Stimulated activated CD4-positive, alpha-beta T cell treated with anti-CD3 and anti-CD28 coated beads, Interleukin-15, amount 100 ng/mL, for 48 hours (primary cell): ENCODE results near the gene HIC2.
"Not testable (repeated sequence)": the region's sequence is repeated elsewhere in the genome, so short reads cannot be mapped to it uniquely, and the experiment has no call there.

Source experiments
- DNase-seq, 2 donors: peaks; one replicate each; pipeline ENCODE4 v3.0.0-alpha.2; 2020; ENCODE audit warnings: low read depth in 2 of 2

HIC2 gene

DNA sequence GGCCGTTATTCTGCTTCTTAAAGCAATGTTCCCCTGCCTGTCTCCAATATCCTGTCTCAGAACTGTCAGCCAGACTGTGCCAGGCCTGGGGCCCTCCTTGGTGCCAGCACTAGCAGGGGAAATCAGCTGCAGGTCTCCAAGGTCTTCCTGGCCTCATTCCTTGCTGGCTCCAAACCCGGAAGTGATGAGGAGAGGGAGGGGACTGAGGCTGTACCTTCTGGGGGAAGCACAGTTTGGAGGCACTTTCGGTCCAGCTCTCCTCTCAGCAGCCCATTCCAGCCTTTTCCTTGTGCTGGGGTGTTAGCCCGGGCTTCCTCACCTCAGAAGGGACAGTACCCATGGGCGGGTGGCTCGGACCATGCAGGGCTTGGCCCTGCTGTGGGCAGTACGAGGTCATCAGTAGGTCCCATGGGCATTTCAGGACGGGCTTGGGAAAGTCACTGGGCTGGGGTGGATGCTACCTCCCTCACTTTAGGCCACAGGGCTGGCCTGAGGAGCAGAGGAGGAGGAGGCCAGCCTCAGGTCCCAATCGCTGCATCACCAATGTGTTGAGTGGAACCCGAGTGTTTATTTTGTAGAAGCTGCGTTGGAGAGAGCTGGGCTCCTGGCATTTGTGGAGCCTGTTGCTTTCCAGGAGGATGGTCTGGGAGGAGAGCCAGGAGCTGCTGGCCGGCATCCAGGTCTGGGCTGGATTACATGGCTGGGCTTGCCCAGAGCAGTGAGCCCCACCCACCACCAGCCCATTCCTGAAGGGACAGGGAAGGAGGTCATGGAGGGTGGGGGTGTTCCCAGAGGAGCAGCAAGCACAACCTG lies 19.0 kb downstream of the HIC2 start:
- not testable (repeated sequence) for DNase-seq

DNA sequence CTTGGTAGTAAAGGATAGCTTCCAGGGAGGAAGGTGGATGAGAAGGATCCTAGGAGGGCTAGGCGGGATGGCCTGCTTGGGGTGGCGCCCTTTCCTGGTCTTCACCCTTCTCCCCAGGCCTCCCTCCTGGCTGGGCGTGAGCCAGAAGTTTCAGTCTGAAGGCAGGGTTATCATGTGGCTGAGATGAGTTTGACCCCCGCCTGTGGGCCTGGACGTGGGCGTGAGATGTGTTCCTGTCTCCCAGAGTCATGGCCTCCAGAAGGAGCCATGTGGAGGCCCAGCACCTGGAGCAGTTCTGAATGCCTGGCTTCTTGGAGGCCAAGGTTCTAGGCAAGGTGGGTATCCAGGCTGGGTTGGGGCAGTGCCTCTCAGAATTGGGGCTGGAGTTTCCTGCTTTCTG lies 20.8 kb downstream of the HIC2 start:
- DNase-seq = not testable (repeated sequence)

DNA sequence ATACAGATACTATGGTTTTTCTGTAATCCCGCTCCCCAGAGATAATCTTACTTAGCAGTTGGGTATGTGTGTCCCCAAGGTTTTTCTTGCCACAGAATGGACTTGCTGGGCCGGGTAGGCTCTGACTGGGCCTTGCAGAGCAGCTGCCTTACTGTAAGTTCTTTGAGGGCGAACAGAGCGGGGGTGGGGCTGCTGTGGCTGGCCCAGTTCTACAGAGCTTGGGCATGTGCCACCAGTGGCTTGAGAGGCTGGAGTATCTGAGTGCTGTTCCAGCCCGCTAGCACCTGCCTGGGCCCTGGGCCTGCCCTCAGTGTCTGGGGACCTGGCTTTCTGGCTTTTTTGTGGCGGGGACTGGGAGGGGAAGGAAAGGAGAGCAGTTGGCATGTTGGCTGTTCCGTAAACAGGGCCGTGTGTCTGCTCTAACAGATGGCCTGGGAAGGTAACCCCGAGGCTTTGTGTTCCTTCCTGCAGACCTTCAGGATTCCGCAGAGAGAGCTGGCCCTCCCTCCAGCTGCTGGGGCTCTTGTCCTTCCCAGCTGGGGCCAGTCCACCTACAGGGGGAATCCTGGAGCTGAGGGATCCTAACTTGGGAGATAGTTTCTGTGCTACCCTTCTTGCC lies 23.0 kb downstream of the HIC2 start:
- DNase-seq = not testable (repeated sequence)

DNA sequence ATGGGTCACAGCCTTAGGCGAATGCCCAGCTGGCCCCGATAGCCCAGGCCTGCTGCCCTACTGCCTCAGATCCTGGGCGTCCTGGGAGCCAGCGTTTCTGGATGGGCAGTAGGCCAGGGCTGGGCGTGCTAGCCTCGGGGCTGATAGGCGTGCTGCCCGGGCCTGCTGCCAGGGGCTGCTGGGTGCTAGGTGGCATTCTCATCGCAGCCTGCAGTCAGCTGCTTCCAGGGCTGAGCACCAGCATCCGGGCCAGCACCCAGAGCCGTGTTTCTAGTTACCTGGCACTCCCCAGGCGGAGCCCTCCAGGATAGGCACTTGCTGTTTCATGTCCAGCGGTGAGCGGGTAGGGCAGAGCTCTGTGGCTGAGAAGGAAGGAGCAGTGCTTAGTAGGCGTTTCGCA lies 23.5 kb downstream of the HIC2 start:
- not testable (repeated sequence) for DNase-seq

DNA sequence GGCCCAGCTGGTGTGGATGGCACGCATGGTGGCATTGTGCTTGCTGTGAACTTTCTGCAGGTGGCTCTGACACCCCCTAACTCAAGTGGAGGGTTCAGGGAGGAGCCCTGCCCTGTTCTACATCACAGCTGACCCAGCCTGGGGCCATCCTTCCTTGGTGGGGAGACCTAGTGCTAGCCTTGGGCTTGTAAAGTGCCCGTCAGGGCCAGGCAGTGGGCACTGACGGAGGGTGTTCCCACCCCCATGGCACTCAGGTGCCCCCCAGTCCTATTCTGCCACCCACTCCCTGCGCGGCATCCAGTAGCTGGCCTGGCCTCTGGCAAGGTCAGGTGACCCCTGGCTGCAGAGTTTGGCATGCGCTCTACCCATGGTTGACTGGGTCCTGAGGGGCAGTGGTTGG lies 24.0 kb downstream of the HIC2 start:
- not testable (repeated sequence) for DNase-seq

DNA sequence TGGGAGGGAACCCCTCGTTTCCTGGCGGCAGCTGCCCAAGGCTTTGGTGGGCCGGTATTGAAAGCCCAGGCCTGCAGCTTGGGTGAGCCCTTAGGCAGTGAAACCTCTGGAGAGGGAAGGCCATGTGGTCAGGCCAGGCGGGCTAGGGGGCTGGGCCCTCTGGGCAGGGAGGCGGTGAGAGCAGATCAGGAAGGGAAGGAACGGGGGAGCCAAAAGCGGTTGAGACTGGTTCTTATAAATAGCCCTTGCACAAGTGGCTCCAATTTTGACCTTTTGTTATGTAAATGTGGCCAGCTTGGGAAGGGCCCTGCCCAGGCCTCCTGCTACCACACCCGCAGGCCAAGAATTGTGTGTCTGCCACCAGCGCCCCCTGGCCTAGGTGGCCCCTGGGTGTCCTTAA lies 25.0 kb downstream of the HIC2 start:
- DNase-seq = not testable (repeated sequence)

DNA sequence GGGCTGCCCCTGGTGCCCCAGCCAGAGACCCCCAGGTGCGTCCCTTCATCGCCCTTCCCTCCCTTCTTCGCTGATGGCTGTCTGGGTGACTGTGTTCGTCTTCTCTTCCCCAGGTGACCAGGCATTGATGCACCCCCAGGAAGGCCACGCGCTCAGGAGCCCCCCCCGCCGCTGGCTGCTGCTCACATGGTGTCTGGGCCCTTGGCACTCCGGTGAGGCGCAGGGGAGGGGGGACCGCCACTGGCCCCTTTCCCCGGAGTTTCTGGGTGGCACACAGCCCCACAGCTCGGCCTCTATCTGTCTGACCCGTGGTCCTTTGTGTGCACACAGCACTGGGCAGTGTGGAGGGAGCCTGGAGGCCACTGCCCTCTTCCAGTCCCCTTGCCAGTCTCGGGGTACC lies 25.5 kb downstream of the HIC2 start:
- not testable (repeated sequence) for DNase-seq

DNA sequence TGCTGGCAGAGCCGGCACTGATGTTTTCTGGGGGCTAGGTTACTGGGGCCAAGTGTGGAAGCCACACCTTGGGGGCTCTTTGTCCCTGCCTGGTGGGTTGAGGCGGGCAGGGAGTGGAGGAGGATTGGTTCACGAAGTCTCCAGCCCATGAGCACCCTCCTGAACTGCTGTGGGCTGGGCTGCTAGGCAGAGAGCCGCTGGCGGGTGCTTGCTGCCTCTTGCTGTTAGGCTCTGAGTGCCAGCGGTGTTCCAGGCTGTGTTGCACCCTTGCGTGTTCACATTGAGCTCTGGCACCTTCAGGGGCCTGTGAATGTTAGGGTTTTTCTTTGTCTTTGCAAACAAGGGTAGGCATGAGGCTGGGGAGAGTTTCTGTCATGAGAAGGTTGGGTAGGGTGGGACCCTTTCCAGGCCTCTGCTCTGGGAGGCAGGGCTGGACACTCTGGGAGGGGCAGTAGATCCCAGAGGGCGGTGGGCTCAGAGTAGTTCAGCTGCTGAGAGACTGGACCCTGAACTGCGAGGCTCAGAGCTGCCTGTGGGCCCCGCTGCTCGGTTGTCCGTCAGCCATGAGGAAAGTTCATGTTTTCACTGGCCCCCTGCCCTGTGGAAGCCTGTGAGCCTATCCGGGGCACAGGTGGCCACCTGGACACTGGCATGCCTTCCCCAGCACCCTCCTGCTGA lies 26.0 kb downstream of the HIC2 start:
- no peak for DNase-seq

DNA sequence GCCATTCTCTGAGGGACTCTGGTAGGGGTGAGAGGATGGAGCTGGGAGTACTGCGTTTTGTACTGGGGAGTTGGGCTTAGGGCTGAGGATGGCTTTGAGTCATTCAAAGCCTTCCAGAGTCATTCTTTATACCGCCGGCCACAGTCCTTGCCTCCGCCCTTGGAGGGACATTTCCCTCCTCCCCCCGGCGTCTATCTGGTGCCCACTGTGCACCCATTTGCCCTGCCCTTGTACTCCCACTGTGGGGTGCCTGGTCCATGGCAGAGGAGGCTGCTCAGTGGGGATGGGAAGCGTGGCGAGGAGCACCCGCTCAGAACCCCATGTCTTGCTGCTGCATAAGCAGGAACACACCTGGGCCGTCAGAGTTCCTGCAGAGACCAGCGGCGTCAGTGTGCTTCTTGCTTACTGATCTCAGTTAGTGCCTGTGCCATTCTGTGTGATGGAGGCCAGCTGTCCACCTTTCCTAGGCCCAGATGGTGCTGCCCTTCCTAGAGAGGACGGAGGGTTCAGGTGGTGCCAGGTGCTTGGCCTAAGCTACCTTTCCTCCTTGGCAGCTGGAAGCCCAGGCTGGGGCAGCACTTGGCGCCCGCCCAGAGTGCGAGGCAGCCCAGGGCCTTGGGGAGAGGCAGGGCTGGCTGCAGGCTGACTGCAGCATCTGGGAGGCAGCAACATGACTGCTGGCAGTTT lies 26.7 kb downstream of the HIC2 start:
- DNase-seq = no peak

DNA sequence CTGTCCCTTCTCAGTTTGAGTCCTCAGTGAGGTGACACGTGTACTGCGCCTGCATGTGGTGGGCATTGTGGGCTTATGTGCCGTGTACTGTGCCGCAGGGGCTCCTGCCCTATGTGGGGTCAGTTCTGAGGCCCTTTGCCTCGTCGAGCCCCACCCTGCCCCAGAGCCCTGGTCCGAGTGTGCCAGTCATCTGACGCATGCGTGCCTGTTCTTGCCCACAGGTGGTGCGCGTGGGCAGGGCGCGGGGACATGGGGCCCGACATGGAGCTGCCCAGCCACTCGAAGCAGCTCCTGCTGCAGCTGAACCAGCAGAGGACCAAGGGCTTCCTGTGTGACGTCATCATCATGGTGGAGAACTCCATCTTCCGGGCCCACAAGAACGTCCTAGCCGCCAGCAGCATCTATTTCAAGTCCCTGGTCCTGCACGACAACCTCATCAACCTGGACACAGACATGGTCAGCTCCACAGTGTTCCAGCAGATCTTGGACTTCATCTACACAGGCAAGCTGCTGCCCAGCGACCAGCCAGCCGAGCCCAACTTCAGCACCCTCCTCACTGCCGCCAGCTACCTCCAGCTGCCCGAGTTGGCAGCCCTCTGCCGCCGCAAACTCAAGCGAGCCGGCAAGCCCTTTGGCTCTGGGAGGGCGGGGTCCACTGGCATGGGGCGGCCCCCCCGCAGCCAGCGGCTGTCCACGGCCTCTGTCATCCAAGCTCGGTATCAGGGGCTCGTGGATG lies 27.7 kb downstream of the HIC2 start:
- DNase-seq = no peak

DNA sequence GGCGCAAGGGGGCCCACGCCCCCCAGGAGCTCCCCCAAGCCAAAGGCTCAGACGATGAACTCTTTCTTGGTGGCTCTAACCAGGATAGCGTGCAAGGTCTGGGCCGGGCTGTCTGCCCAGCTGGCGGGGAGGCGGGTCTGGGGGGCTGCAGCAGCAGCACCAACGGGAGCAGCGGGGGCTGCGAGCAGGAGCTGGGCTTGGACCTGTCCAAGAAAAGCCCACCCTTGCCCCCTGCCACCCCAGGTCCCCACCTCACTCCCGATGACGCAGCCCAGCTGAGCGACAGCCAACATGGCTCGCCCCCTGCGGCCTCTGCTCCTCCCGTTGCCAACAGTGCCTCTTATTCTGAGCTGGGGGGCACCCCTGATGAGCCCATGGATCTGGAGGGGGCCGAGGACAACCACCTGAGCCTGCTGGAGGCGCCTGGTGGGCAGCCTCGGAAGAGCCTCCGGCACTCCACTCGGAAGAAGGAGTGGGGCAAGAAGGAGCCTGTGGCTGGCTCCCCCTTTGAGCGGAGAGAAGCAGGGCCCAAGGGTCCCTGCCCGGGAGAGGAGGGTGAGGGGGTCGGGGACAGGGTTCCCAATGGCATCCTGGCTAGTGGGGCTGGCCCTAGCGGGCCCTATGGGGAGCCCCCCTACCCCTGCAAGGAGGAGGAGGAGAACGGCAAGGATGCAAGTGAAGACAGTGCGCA lies 28.4 kb downstream of the HIC2 start:
- no peak for DNase-seq

DNA sequence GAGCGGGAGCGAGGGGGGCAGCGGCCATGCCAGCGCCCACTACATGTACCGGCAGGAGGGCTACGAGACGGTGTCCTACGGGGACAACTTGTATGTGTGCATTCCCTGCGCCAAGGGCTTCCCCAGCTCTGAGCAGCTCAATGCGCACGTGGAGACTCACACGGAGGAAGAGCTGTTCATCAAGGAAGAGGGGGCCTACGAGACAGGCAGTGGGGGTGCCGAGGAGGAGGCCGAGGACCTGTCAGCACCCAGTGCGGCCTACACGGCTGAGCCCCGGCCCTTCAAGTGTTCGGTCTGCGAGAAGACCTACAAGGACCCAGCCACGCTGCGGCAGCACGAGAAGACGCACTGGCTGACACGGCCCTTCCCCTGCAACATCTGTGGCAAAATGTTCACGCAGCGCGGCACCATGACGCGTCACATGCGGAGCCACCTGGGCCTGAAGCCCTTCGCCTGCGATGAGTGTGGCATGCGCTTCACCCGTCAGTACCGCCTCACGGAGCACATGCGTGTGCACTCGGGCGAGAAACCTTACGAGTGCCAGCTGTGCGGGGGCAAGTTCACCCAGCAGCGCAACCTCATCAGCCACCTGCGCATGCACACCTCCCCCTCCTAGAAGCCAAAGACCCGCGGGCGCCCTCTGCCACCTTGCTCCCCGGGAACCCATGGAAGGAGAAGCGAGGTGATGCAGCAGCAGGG lies 29.1 kb downstream of the HIC2 start:
- DNase-seq = no peak

DNA sequence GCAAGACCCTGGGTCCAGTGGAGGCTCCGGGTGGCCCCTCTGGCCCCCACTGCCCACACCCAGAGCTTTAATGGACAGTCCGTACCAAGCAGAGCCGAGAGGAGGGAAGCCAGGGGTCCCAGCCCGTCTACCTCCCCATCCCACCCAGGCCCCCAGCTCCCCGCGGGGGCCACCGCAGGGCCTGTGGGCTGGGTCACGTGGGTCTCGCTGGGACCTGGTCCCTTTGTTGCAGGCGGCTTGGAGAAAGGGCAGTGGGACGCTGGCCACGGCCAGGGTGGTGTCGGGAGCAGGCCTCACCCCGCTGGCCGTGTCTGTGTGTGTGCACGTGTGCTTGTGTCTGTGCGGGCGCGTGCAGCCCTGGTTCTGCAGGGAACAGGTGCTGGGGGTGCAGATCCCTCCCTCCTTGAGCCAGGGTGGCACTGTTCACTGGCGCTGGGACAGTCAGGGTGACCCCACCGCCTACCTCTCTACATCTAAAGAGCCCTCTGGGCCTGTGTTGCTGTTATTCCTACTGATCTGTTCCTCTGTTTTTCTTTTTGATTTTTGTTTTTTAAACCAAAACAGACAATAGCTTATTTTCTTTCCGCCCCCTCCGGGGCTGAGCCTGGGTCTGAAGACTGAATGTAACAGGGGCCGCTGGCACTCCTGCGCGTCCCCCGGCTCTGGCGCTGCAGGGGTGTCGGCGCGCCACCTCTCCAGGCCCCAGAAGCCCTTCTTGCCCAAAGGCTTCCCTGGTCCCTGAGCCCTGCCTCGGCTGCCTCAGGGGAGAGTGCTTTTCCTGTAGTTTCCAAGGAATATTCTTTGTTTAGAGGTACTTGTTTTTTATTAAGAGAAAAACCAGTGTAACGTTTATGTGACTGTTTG lies 29.9 kb downstream of the HIC2 start:
- no peak for DNase-seq

DNA sequence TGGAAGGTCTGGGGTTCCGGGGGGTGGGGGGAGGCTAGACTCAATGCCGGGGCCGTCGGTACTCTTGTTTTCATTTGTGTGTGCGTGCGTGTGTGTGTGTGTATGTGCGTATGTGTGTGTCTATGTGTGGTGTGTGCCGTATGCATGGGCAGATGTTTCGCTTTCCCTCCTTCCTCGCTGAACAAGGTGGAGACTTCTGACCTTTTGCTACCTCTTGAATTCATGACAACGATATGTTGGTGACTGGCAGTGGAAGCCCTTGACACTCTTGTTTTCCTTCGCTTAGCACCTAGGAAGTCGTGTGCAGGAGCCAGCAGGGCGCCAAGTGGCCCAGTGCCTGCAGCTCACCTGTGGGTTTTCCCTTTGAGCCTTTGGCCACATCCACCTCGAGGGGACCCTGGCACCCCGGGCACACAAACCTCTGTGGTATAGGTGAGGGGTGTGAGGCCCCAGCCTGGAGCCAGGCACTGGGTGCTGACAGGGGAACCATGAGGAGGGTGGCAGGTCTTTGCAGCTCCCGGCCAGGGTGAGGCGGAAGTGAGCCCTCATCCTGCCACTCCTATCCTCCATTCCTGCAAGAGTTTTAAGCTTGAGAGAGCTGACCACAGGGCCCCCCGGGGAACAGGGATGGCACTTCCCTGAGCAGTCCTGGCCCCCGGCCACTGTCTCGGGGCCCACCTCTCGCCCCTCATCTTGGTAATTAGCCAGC lies 30.7 kb downstream of the HIC2 start:
- no peak for DNase-seq

DNA sequence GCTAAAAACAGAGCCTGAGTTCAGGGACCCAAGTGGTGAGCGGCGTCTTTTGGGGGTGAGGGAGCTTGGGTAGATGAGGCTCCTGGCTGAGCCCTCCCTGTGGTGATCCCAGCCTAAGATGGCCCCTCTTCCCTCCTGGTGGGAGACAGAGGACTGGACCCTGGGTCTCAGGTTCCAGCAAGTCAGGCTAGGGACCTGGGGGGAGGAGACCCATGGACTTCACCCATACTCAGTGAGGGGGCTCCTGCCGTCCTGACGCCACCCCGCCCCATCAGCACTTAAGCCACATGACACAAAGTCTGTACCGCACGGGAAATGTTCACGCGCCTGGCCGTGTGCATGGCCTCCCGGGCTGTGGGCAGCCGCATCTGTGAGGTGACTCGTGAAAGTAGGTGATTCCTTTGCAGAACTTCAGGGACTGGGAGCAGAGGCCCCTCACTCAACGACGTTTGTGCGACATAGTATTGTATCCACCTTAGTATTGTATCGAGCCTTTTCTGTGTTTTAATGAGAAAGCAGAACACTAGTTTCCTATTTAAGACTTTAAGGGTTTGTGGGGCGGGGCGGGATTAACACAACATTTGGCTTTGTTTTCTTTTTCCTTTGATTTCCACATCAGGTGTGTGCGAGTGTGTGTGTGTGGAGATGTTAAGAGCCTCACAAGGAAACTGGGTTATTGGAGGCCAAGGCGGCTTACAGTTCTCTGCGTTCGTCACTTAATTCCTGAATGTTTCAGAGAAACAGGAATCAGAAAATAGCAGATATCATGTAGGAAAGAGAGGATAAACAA lies 31.7 kb downstream of the HIC2 start:
- no peak for DNase-seq

DNA sequence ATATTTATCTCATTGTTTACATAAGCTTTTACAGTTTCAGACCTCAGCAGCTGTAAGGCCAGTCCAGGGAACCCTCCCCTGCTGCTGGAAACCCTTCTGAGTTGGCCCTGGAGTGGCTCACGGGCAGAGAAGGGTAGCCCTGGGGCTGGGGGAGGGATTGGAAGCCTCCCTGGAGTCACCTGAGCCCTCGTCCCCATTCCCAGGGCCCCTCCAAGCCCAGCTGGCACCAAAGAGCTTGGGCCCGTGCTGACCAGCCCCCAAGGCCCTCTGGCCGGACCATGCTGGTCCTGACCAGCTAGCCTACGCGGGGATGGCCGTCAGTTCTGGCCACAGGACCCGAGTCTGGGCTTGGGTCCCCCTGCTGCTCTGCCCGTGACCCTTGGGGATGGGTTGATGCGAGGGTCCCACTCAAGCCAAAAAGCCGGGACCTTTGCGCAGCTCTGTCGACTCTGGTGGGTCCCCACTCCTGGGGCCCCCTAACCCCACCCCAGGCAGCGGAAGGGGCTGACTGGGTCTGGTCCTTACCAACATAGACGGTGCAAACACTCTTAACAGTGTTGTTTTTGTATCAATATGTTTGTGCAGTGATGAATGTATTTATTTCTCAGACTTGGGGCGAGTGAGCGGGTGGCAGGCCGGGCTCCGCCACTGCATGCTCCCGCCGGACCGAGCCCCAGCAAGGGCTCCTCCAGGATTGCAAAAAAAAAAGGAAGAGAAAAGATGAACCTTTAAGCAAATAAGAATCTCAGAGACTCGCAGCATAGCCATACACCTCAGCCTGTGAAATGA lies 32.6 kb downstream of the HIC2 start:
- DNase-seq = no peak

DNA sequence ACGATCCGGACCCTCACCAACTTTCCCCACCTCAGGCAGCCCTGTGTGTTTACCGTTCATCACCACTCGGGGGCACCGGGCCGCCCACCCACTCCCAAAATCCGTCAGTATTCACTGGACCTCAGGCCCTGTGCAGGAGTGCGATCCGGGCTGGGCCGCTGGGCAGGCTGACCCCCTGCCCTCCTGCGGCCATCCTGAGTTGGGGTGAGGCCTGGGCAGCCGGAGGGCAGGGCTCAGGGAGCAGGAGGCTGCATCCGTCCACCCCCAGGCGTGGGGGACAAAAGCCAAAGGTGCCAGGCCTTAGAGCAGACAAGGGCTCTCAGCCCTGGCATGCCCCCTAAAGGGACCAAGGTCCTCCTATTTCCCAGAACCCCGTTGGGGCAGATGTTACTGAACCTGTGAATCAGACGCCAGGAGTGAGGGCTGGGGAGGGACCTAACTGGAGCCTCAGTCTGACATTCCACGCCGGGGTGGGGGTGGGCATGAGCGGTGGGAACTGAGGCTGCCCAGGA lies 33.2 kb downstream of the HIC2 start:
- no peak for DNase-seq
